A673 (cell line): ENCODE results near the gene PBOV1. TPM values are rescaled to one million over a fixed set of nuclear protein-coding genes. Genes with fewer than 3 reads are reported as not detected.

ENCODE experiments used
- BruUV-seq: library from RNA; stranded (reverse); fragments of 400-500 nt; replicated peaks from 2 replicates; lab custom pipeline; 2021; lab: Mats Ljungman, UMichigan
- CTCF ChIA-PET: fragments of 300-600 bp; sonication (Branson Sonifier 250); formaldehyde crosslinking; loops from one replicate; lab custom pipeline; 2022; ENCODE audit warnings: antibody characterized with exemption; lab: Charles Lee
- POLR2A ChIA-PET: fragments of 300-600 bp; sonication (Branson Sonifier 250); formaldehyde crosslinking; loops from one replicate; lab custom pipeline; 2022; ENCODE audit warnings: antibody characterized with exemption; ENCODE audit not compliant: low non-redundant PET; lab: Charles Lee
- DNase-seq: peaks from one replicate; pipeline ENCODE4 v3.0.0-alpha.2; 2015; ENCODE audit warnings: low spot score
- H3K27ac ChIP-seq: fragments of 200-600 bp; sonication (generic); 2 replicates; pipeline ENCODE4 v1.5.1; 2016; ENCODE audit warnings: mixed run types, low read depth, mild to moderate bottlenecking, mixed read lengths, antibody characterized with exemption, low read length; ENCODE audit not compliant: poor library complexity, severe bottlenecking
- H3K27me3 ChIP-seq: fragments of 200-600 bp; sonication (generic); replicated peaks from 2 replicates; pipeline ENCODE4 v1.6.1; 2017; ENCODE audit warnings: mixed run types, low read depth, mild to moderate bottlenecking, mixed read lengths, antibody characterized with exemption, low read length; ENCODE audit not compliant: insufficient read depth, poor library complexity
- H3K36me3 ChIP-seq: fragments of 200-600 bp; sonication (generic); 2 replicates; pipeline ENCODE4 v1.6.1; 2016; ENCODE audit warnings: mixed run types, mild to moderate bottlenecking, mixed read lengths, antibody characterized with exemption, low read length; ENCODE audit not compliant: insufficient read depth, poor library complexity, severe bottlenecking
- H3K4me1 ChIP-seq: fragments of 200-600 bp; sonication (generic); 2 replicates; pipeline ENCODE4 v1.6.1; 2017; ENCODE audit warnings: mixed run types, mild to moderate bottlenecking, mixed read lengths, antibody characterized with exemption, low read length; ENCODE audit not compliant: insufficient read depth, poor library complexity, severe bottlenecking
- H3K4me3 ChIP-seq: fragments of 200-600 bp; sonication (generic); 2 replicates; pipeline ENCODE4 v1.5.1; 2016; ENCODE audit warnings: low read depth, mixed run types, mild to moderate bottlenecking, mixed read lengths, low read length; ENCODE audit not compliant: poor library complexity, severe bottlenecking
- H3K9me3 ChIP-seq: fragments of 200-600 bp; sonication (generic); 2 replicates; pipeline ENCODE4 v1.6.1; 2016; ENCODE audit warnings: mixed run types, low read depth, mild to moderate bottlenecking, mixed read lengths, antibody characterized with exemption, low read length; ENCODE audit not compliant: poor library complexity, severe bottlenecking
- EZH2 ChIP-seq: fragments of 200-600 bp; sonication (generic); IDR thresholded peaks from 2 replicates; pipeline ENCODE4 v1.6.1; 2017; ENCODE audit warnings: borderline replicate concordance, low read depth, mild to moderate bottlenecking, mixed read lengths, antibody characterized with exemption, low read length; ENCODE audit not compliant: poor library complexity, severe bottlenecking
- intact Hi-C: fragments of 100-400 bp; cut with micrococcal nuclease; formaldehyde crosslinking; loops from one replicate; pipeline ENCODE4 v1.10.0; 2022; ENCODE audit not compliant: unreplicated experiment
- total RNA-seq: library from RNA; stranded (reverse); gene quantifications from 2 replicates; pipeline ENCODE4 v1.2.3, GENCODE V29; 2021
- TF ChIP-seq, protein P1 (sequence below): fragments of 300-800, 200-600 bp; sonication (generic); conservative IDR thresholded peaks from 2 replicates; pipeline ENCODE4 v1.5.1; 2017; ENCODE audit warnings: low read depth, mild to moderate bottlenecking, antibody characterized with exemption, low read length, moderate library complexity, mixed read lengths

PBOV1 gene
- total RNA-seq, 1 experiment from 2014 or later = not detected

DNA sequence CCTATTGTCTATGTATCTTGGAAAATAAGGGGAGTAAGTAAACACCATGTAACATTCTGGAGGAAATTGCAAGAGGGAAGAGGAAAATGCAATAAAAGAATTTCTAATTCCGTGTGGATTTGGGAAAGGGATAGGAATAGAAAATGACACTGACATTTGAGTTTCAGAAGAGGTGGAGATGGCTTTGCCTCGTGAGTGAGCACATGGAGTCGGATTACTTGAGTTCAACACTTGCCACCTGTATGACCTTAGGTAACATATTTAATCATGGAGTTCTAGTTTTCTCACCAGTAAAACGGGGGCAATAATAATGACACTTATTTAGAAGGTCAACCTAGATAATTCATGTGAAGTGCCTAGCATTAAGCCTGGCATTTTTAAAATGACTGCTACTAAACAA, 10.8 kb upstream of the PBOV1 start:
- Histone ChIP-seq H3K27me3 (no peaks in the 10 kb centered on the region), H3K9me3 (no peaks in the 10 kb centered on the region), H3K27ac (no peak overlapping the region), H3K36me3 (no peaks in the 10 kb centered on the region), H3K4me3 (no peak overlapping the region), H3K4me1 (peaks cover 9% of the 10 kb centered on the region)
- no peak for TF ChIP-seq EZH2
- TF ChIP-seq, protein P1, sequence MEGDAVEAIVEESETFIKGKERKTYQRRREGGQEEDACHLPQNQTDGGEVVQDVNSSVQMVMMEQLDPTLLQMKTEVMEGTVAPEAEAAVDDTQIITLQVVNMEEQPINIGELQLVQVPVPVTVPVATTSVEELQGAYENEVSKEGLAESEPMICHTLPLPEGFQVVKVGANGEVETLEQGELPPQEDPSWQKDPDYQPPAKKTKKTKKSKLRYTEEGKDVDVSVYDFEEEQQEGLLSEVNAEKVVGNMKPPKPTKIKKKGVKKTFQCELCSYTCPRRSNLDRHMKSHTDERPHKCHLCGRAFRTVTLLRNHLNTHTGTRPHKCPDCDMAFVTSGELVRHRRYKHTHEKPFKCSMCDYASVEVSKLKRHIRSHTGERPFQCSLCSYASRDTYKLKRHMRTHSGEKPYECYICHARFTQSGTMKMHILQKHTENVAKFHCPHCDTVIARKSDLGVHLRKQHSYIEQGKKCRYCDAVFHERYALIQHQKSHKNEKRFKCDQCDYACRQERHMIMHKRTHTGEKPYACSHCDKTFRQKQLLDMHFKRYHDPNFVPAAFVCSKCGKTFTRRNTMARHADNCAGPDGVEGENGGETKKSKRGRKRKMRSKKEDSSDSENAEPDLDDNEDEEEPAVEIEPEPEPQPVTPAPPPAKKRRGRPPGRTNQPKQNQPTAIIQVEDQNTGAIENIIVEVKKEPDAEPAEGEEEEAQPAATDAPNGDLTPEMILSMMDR = no peak
- POLR2A ChIA-PET = no interaction called here
- no TSS peak for BruUV-seq
- CTCF ChIA-PET = no interaction called here
- DNase-seq = no peak
- intact Hi-C loops = no loop called here

- ChIA-PET POLR2A (no interaction called here), CTCF (no interaction called here)
- no peak for DNase-seq
- Histone ChIP-seq H3K9me3 (no peaks in the 10 kb centered on the region), H3K27ac (no peak overlapping the region), H3K36me3 (no peaks in the 10 kb centered on the region), H3K27me3 (no peaks in the 10 kb centered on the region), H3K4me3 (no peak overlapping the region), H3K4me1 (peaks cover 9% of the 10 kb centered on the region)
- no peak for TF ChIP-seq EZH2
- TF ChIP-seq, protein P1 = no peak
- no TSS peak for BruUV-seq
- intact Hi-C loops = no loop called here
Measured at GRCh38 chr6:138227316-138227781, 9.1 kb upstream of the PBOV1 start.

DNA sequence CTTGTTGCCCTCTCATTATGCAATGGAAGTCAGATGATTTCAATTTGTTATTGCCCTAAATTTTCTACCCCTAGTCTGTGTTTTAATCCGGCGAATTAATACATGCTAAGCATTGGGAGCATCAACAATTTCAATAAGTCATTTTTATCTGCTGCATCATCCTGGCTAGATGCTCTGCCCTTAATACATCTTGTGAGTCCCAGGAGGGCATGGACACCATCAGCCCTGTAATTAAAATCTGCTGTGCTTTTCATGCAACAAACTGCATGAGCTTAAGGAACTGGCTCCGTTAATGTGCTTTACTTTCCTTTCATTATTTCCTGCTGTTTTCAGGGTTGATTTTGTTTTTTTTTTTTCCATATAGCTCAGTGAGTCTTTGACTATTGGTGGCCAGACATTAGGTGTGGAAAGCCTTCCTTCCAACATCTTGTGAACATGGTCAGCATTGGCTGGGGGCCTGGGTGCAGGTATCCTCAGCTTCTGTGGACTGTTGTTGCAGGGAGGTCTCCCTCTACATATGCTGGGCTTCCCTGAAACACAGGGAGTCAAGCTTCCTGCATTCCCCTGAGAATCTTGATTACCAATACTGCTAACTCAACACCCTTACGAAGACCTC, 8.5 kb upstream of the PBOV1 start:
- BruUV-seq = no TSS peak
- Histone ChIP-seq H3K4me1 (peaks cover 8% of the 10 kb centered on the region), H3K4me3 (no peak overlapping the region), H3K36me3 (no peaks in the 10 kb centered on the region), H3K9me3 (no peaks in the 10 kb centered on the region), H3K27me3 (no peaks in the 10 kb centered on the region), H3K27ac (no peak overlapping the region)
- intact Hi-C loops = no loop called here
- ChIA-PET POLR2A (no interaction called here), CTCF (no interaction called here)
- TF ChIP-seq EZH2 = no peak
- TF ChIP-seq, protein P1 = no peak
- peak; percentile 49 for DNase-seq
